ENCODE results near the gene JUNB.
A peak's percentile ranks its signal among the peaks of the same experiment; 100 is the strongest.

The JUNB gene

DNA sequence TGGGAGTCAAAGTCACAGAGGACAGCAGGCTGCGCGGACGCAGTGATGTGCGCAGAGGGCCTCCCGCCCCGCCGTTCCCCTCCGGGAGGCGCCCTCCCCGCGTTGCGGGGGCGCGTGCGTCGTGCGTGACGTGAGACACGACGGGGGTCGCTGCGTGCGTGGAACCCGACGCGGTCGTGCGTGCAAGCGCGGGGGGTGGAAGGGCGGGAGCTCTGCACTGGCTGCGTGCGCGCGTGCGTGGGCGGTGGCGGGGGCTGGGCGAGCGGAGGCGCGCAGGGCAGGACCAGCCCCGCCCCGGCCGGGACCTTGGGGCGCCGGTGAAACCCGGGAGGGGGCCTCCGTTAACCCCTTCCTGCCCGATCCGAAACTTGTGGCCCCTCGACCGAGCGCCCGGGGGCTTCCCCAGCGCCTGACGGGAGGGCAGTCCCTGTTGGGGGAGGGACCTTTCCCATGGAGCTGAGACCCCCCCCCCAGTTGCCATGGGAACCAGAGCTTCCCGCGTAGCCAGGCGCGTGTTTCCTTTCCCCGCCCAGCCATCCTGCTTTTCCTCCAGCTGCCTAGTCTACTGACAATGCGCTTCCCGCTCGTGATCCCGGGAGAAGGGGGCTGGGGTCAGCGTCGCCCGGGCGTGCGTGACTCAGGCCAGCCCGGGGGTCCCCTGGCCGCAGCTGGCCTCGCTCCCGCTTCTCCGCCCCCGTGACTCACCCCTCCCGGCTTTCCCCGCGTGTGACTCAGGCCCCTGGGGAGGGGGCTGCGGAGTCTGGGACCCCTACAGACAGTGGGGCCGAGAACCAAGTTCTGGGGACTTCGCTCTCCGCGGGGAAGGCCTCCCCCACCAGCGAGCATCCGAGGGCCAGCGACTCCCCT lies 8.6 kb upstream of the JUNB start:
- no peak for TF ChIP-seq Cebpa-rat (IDR thresholded peaks at IDR 0.05)
- Histone ChIP-seq H3K36me3 (no peaks in the 10 kb centered on the region), H3K4me3 (peak overlapping the region; percentile 73), H3K4me1 (peaks cover 89% of the 10 kb centered on the region), H3K9ac (peak overlapping the region; percentile 87), H3K27ac (peak overlapping the region; percentile 95), H4K20me1 (no peaks in the 10 kb centered on the region), H3K4me2 (peak overlapping the region; percentile 98), H3K9me3 (no peaks in the 10 kb centered on the region), H3K27me3 (no peaks in the 10 kb centered on the region)

- TF ChIP-seq Cebpa-rat (IDR thresholded peaks at IDR 0.05), result no peak
- Histone ChIP-seq H3K4me2 (peak overlapping the region; percentile 98), H3K27me3 (no peaks in the 10 kb centered on the region), H3K9me3 (no peaks in the 10 kb centered on the region), H3K9ac (peak overlapping the region; percentile 87), H4K20me1 (no peaks in the 10 kb centered on the region), H3K36me3 (no peaks in the 10 kb centered on the region), H3K27ac (peak overlapping the region; percentile 95), H3K4me1 (peaks cover 90% of the 10 kb centered on the region), H3K4me3 (peak overlapping the region; percentile 73)
Measured at GRCh38 chr19:12783291-12783848, 7.9 kb upstream of the JUNB start.

DNA sequence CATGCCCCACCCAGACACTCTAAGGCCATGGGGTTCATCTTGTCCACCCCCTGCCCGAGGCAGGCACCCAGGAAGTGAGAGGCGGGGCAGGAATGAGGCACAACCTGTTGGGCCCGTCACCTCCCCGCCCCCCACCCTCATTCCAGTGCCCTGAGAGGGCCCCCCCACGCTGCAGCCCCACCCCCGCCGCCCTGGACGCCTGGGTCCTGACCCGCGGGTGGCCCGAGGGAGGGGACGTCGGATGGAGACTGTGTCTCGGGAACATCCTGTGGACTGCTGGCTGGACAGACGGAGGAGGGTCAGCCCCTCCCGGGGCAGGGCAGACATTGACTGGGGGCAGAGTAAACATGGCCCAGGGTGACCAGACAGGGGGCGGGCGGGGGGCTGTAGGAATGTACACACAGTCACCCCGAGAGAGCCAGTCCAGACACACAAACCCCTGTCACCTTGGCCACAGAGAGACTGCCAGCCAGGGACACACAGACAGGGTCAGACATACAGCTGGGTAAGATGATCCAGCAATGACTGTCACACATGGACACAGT lies 7.4 kb upstream of the JUNB start:
- no peak for TF ChIP-seq Cebpa-rat (IDR thresholded peaks at IDR 0.05)
- peak overlapping the region; percentile 95 for H3K27ac ChIP-seq
- H3K4me3 ChIP-seq, result peak overlapping the region; percentile 73
- no peaks in the 10 kb centered on the region for H3K36me3 ChIP-seq
- H3K9me3 ChIP-seq, result no peaks in the 10 kb centered on the region
- H3K4me2 ChIP-seq, result peak overlapping the region; percentile 98
- peak overlapping the region; percentile 85 for H3K9ac ChIP-seq
- H4K20me1 ChIP-seq, result no peaks in the 10 kb centered on the region
- peaks cover 90% of the 10 kb centered on the region for H3K4me1 ChIP-seq
- no peaks in the 10 kb centered on the region for H3K27me3 ChIP-seq

DNA sequence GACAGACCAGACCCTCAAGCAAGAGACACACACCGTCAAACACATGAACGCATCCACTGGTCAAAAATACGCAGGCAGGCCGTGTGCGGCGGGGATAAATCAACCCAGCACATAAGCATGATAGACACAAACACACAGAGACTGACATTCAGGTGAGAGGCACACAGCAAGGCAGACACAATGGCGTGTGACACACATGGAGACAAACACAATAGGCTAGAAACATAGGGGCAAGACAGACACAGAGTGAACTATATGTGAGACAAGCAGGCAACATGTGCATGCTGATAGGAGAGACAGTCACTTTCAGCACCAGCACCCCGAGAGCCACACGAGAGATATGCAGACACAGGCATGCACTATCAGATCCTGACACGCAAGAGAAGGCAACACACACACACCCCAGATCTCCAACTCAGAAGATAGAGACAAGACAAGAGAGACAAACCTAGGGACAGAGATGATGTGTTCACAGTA lies 6.9 kb upstream of the JUNB start:
- Histone ChIP-seq H3K4me3 (no peak overlapping the region), H3K4me1 (peaks cover 90% of the 10 kb centered on the region), H3K27me3 (no peaks in the 10 kb centered on the region), H3K27ac (peak overlapping the region; percentile 95), H4K20me1 (no peaks in the 10 kb centered on the region), H3K9me3 (no peaks in the 10 kb centered on the region), H3K4me2 (peak overlapping the region; percentile 98), H3K9ac (peak overlapping the region; percentile 85), H3K36me3 (no peaks in the 10 kb centered on the region)
- TF ChIP-seq Cebpa-rat (IDR thresholded peaks at IDR 0.05), result no peak

GRCh38 chr19:12784871-12785430 lies 6.3 kb upstream of the JUNB start:
- H3K9me3 ChIP-seq, result no peaks in the 10 kb centered on the region
- H3K4me3 ChIP-seq, result no peak overlapping the region
- H3K9ac ChIP-seq, result peak overlapping the region; percentile 85
- H3K4me1 ChIP-seq, result peaks cover 87% of the 10 kb centered on the region
- TF ChIP-seq Cebpa-rat (IDR thresholded peaks at IDR 0.05), result no peak
- peak overlapping the region; percentile 98 for H3K4me2 ChIP-seq
- H3K27me3 ChIP-seq, result no peaks in the 10 kb centered on the region
- peak overlapping the region; percentile 95 for H3K27ac ChIP-seq
- no peaks in the 10 kb centered on the region for H4K20me1 ChIP-seq
- H3K36me3 ChIP-seq, result no peaks in the 10 kb centered on the region

DNA sequence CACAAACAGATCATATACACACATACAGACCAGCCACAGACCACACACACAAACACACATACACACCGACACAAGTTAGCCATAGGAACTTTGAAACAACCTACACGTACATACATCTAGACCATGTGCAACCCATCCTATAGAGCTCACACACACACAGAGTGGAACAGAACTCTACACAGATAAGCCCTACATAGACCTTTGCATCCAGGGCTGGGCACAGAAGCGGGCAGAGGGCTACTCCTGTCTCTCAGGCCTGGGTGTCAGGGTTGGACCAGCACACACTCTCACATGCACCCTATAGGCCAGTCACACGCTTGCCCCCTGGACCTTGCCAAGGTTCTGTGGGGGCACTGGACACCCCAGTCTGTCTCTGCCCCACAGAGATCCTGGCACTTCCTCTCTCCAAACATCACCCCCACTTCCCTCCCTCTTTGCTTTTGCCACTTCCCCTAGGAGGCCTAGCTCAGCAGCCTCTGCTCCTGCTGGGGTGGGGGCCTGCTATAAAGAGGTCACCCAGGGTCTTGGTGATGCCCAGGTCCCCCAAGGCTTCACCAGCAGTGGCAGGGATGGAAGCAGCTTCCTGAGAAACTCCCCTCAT lies 5.8 kb upstream of the JUNB start:
- Histone ChIP-seq H3K4me1 (peaks cover 89% of the 10 kb centered on the region), H3K9ac (peak overlapping the region; percentile 85), H3K36me3 (no peaks in the 10 kb centered on the region), H4K20me1 (no peaks in the 10 kb centered on the region), H3K9me3 (no peaks in the 10 kb centered on the region), H3K4me3 (peak overlapping the region; percentile 34; the same call in 1 of the 2 replicates), H3K27ac (peak overlapping the region; percentile 95), H3K27me3 (no peaks in the 10 kb centered on the region), H3K4me2 (peak overlapping the region; percentile 98)
- no peak for TF ChIP-seq Cebpa-rat (IDR thresholded peaks at IDR 0.05)

GRCh38 chr19:12786141-12786870 lies 5.0 kb upstream of the JUNB start:
- Histone ChIP-seq H3K27me3 (no peaks in the 10 kb centered on the region), H4K20me1 (no peaks in the 10 kb centered on the region), H3K4me1 (peaks cover 93% of the 10 kb centered on the region), H3K4me3 (peak overlapping the region; percentile 34), H3K27ac (peak overlapping the region; percentile 95), H3K36me3 (no peaks in the 10 kb centered on the region), H3K9me3 (no peaks in the 10 kb centered on the region), H3K4me2 (peak overlapping the region; percentile 98), H3K9ac (peak overlapping the region; percentile 85)
- TF ChIP-seq Cebpa-rat (IDR thresholded peaks at IDR 0.05), result no peak

DNA sequence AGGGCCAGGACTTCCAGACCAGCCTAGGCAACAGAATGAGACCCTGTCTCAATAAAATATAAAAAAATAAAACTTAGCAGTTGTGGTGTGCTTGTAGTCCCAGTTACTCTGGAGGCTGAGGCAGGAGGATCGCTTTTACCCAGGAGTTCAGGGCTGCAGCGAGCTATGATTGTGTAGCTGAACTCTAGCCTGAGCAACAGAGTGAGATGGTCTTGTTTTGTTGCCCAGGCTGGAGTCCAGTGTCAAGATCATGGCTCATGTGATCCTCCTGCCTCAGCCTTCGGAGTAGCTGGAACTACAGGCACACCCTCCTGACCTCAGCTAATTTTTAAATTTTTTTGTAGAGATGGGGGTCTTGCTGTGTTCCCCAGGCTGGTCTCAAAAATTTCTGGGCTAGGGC lies 4.3 kb upstream of the JUNB start:
- H4K20me1 ChIP-seq, result peaks cover 6% of the 10 kb centered on the region
- no peaks in the 10 kb centered on the region for H3K9me3 ChIP-seq
- H3K9ac ChIP-seq, result peak overlapping the region; percentile 85
- H3K4me2 ChIP-seq, result peak overlapping the region; percentile 98
- TF ChIP-seq Cebpa-rat (IDR thresholded peaks at IDR 0.05), result no peak
- peak overlapping the region; percentile 95 for H3K27ac ChIP-seq
- H3K27me3 ChIP-seq, result no peaks in the 10 kb centered on the region
- H3K36me3 ChIP-seq, result no peaks in the 10 kb centered on the region
- H3K4me3 ChIP-seq, result no peak overlapping the region; the same call in 1 of the 2 replicates
- peaks cover 86% of the 10 kb centered on the region for H3K4me1 ChIP-seq

GRCh38 chr19:12787458-12787857 lies 3.8 kb upstream of the JUNB start:
- Histone ChIP-seq H3K4me2 (peak overlapping the region; percentile 98), H4K20me1 (peaks cover 11% of the 10 kb centered on the region), H3K27ac (peak overlapping the region; percentile 95), H3K9ac (peak overlapping the region; percentile 85; the same call in 1 of the 2 replicates), H3K9me3 (no peaks in the 10 kb centered on the region), H3K4me1 (peaks cover 81% of the 10 kb centered on the region), H3K36me3 (no peaks in the 10 kb centered on the region), H3K4me3 (no peak overlapping the region), H3K27me3 (no peaks in the 10 kb centered on the region)
- no peak for TF ChIP-seq Cebpa-rat (IDR thresholded peaks at IDR 0.05)
